Measurements from ENCODE around the gene NFIC.

NFIC gene

GRCh38 chr19:3469638-3470499, 103.5 kb downstream of the NFIC start:
- no peaks in the 10 kb centered on the region for H3K36me3 ChIP-seq (ENCODE audit: control insufficient read depth, insufficient read depth, low read length)
- H3K4me1 ChIP-seq (ENCODE audit: control insufficient read depth, insufficient read depth, low read length), result no peaks in the 10 kb centered on the region
- no peaks in the 10 kb centered on the region for H3K9me3 ChIP-seq (ENCODE audit: control insufficient read depth, insufficient read depth, low read length)
- H3K27me3 ChIP-seq (ENCODE audit: control insufficient read depth, insufficient read depth, low read length), result peaks cover 28% of the 10 kb centered on the region
- no peak overlapping the region for H3K9ac ChIP-seq (ENCODE audit: low read depth, low read length)
- no peak overlapping the region for H3K4me3 ChIP-seq (ENCODE audit: low read depth, low read length)

- H3K9ac ChIP-seq (ENCODE audit: low read depth, low read length), result no peak overlapping the region
- peaks cover 28% of the 10 kb centered on the region for H3K27me3 ChIP-seq (ENCODE audit: control insufficient read depth, insufficient read depth, low read length)
- H3K9me3 ChIP-seq (ENCODE audit: control insufficient read depth, insufficient read depth, low read length), result no peaks in the 10 kb centered on the region
Measured at GRCh38 chr19:3470500-3471128, 104.2 kb downstream of the NFIC start.

GRCh38 chr19:3471954-3472655, 105.7 kb downstream of the NFIC start:
- no peak overlapping the region for H3K9ac ChIP-seq (ENCODE audit: low read depth, low read length)
- no peaks in the 10 kb centered on the region for H3K9me3 ChIP-seq (ENCODE audit: control insufficient read depth, insufficient read depth, low read length)
- peaks cover 19% of the 10 kb centered on the region for H3K27me3 ChIP-seq (ENCODE audit: control insufficient read depth, insufficient read depth, low read length)
- no peaks in the 10 kb centered on the region for H3K36me3 ChIP-seq (ENCODE audit: control insufficient read depth, insufficient read depth, low read length)
- no peak overlapping the region for H3K4me3 ChIP-seq (ENCODE audit: low read depth, low read length)
- no peaks in the 10 kb centered on the region for H3K4me1 ChIP-seq (ENCODE audit: control insufficient read depth, insufficient read depth, low read length)

More at GRCh38 chr19:3470500-3471128, 104.2 kb downstream of the NFIC start:
- Histone ChIP-seq H3K4me3 (ENCODE audit: low read depth, low read length) (no peak overlapping the region), H3K36me3 (ENCODE audit: control insufficient read depth, insufficient read depth, low read length) (no peaks in the 10 kb centered on the region), H3K4me1 (ENCODE audit: control insufficient read depth, insufficient read depth, low read length) (no peaks in the 10 kb centered on the region)

GRCh38 chr19:3474010-3474409, 107.6 kb downstream of the NFIC start:
- Histone ChIP-seq H3K4me3 (ENCODE audit: low read depth, low read length) (no peak overlapping the region), H3K9me3 (ENCODE audit: control insufficient read depth, insufficient read depth, low read length) (no peaks in the 10 kb centered on the region)

GRCh38 chr19:3474614-3475013, 108.2 kb downstream of the NFIC start:
- H3K4me1 ChIP-seq (ENCODE audit: control insufficient read depth, insufficient read depth, low read length), result no peaks in the 10 kb centered on the region
- H3K9me3 ChIP-seq (ENCODE audit: control insufficient read depth, insufficient read depth, low read length), result no peaks in the 10 kb centered on the region
- no peaks in the 10 kb centered on the region for H3K36me3 ChIP-seq (ENCODE audit: control insufficient read depth, insufficient read depth, low read length)
- H3K9ac ChIP-seq (ENCODE audit: low read depth, low read length), result no peak overlapping the region
- peaks cover 19% of the 10 kb centered on the region for H3K27me3 ChIP-seq (ENCODE audit: control insufficient read depth, insufficient read depth, low read length)
- no peak overlapping the region for H3K4me3 ChIP-seq (ENCODE audit: low read depth, low read length)

More at GRCh38 chr19:3474010-3474409, 107.6 kb downstream of the NFIC start:
- peaks cover 25% of the 10 kb centered on the region for H3K27me3 ChIP-seq (ENCODE audit: control insufficient read depth, insufficient read depth, low read length)
- no peaks in the 10 kb centered on the region for H3K36me3 ChIP-seq (ENCODE audit: control insufficient read depth, insufficient read depth, low read length)
- H3K4me1 ChIP-seq (ENCODE audit: control insufficient read depth, insufficient read depth, low read length), result no peaks in the 10 kb centered on the region
- no peak overlapping the region for H3K9ac ChIP-seq (ENCODE audit: low read depth, low read length)

- Histone ChIP-seq H3K4me3 (ENCODE audit: low read depth, low read length) (no peak overlapping the region), H3K4me1 (ENCODE audit: control insufficient read depth, insufficient read depth, low read length) (no peaks in the 10 kb centered on the region), H3K9ac (ENCODE audit: low read depth, low read length) (no peak overlapping the region), H3K36me3 (ENCODE audit: control insufficient read depth, insufficient read depth, low read length) (no peaks in the 10 kb centered on the region), H3K27me3 (ENCODE audit: control insufficient read depth, insufficient read depth, low read length) (peaks cover 11% of the 10 kb centered on the region), H3K9me3 (ENCODE audit: control insufficient read depth, insufficient read depth, low read length) (no peaks in the 10 kb centered on the region)
Measured at GRCh38 chr19:3475449-3475848, 109.1 kb downstream of the NFIC start.

- no peaks in the 10 kb centered on the region for H3K9me3 ChIP-seq (ENCODE audit: control insufficient read depth, insufficient read depth, low read length)
- peaks cover 2% of the 10 kb centered on the region for H3K4me1 ChIP-seq (ENCODE audit: control insufficient read depth, insufficient read depth, low read length)
- no peaks in the 10 kb centered on the region for H3K36me3 ChIP-seq (ENCODE audit: control insufficient read depth, insufficient read depth, low read length)
- no peak overlapping the region for H3K9ac ChIP-seq (ENCODE audit: low read depth, low read length)
- H3K27me3 ChIP-seq (ENCODE audit: control insufficient read depth, insufficient read depth, low read length), result peaks cover 8% of the 10 kb centered on the region
- no peak overlapping the region for H3K4me3 ChIP-seq (ENCODE audit: low read depth, low read length)
Measured at GRCh38 chr19:3476830-3477229, 110.4 kb downstream of the NFIC start.

GRCh38 chr19:3477506-3477905, 111.1 kb downstream of the NFIC start:
- Histone ChIP-seq H3K4me1 (ENCODE audit: control insufficient read depth, insufficient read depth, low read length) (peaks cover 2% of the 10 kb centered on the region), H3K4me3 (ENCODE audit: low read depth, low read length) (no peak overlapping the region), H3K9me3 (ENCODE audit: control insufficient read depth, insufficient read depth, low read length) (no peaks in the 10 kb centered on the region), H3K9ac (ENCODE audit: low read depth, low read length) (no peak overlapping the region), H3K36me3 (ENCODE audit: control insufficient read depth, insufficient read depth, low read length) (no peaks in the 10 kb centered on the region), H3K27me3 (ENCODE audit: control insufficient read depth, insufficient read depth, low read length) (peaks cover 8% of the 10 kb centered on the region)

- Histone ChIP-seq H3K9ac (ENCODE audit: low read depth, low read length) (no peak overlapping the region), H3K4me1 (ENCODE audit: control insufficient read depth, insufficient read depth, low read length) (peaks cover 2% of the 10 kb centered on the region), H3K9me3 (ENCODE audit: control insufficient read depth, insufficient read depth, low read length) (no peaks in the 10 kb centered on the region), H3K4me3 (ENCODE audit: low read depth, low read length) (peak overlapping the region; percentile 62), H3K27me3 (ENCODE audit: control insufficient read depth, insufficient read depth, low read length) (peaks cover 8% of the 10 kb centered on the region), H3K36me3 (ENCODE audit: control insufficient read depth, insufficient read depth, low read length) (no peaks in the 10 kb centered on the region)
Measured at GRCh38 chr19:3477951-3478350, 111.6 kb downstream of the NFIC start.

- Histone ChIP-seq H3K27me3 (ENCODE audit: control insufficient read depth, insufficient read depth, low read length) (peaks cover 8% of the 10 kb centered on the region), H3K9ac (ENCODE audit: low read depth, low read length) (no peak overlapping the region), H3K4me1 (ENCODE audit: control insufficient read depth, insufficient read depth, low read length) (peaks cover 2% of the 10 kb centered on the region), H3K4me3 (ENCODE audit: low read depth, low read length) (peak overlapping the region; percentile 62), H3K36me3 (ENCODE audit: control insufficient read depth, insufficient read depth, low read length) (no peaks in the 10 kb centered on the region), H3K9me3 (ENCODE audit: control insufficient read depth, insufficient read depth, low read length) (no peaks in the 10 kb centered on the region)
Measured at GRCh38 chr19:3478409-3479176, 112.2 kb downstream of the NFIC start.

- Histone ChIP-seq H3K4me1 (ENCODE audit: control insufficient read depth, insufficient read depth, low read length) (peaks cover 2% of the 10 kb centered on the region), H3K4me3 (ENCODE audit: low read depth, low read length) (peak overlapping the region; percentile 62), H3K9ac (ENCODE audit: low read depth, low read length) (no peak overlapping the region), H3K27me3 (ENCODE audit: control insufficient read depth, insufficient read depth, low read length) (peaks cover 8% of the 10 kb centered on the region), H3K9me3 (ENCODE audit: control insufficient read depth, insufficient read depth, low read length) (no peaks in the 10 kb centered on the region), H3K36me3 (ENCODE audit: control insufficient read depth, insufficient read depth, low read length) (no peaks in the 10 kb centered on the region)
Measured at GRCh38 chr19:3479177-3479833, 112.9 kb downstream of the NFIC start.

Data from iPS-15b (cell line).